Activated T-cell treated with anti-CD3 and anti-CD28 coated beads, Interleukin-2, amount 50 U/mL, for 1 hour (primary cell): Measurements from ENCODE around the gene FCRLA.
"Not testable (repeated sequence)": the region's sequence is repeated elsewhere in the genome, so short reads cannot be mapped to it uniquely, and the experiment has no call there.

Experiments
- DNase-seq: peaks from one replicate; pipeline ENCODE4 v3.0.0-alpha.2; 2020

The FCRLA gene

DNA sequence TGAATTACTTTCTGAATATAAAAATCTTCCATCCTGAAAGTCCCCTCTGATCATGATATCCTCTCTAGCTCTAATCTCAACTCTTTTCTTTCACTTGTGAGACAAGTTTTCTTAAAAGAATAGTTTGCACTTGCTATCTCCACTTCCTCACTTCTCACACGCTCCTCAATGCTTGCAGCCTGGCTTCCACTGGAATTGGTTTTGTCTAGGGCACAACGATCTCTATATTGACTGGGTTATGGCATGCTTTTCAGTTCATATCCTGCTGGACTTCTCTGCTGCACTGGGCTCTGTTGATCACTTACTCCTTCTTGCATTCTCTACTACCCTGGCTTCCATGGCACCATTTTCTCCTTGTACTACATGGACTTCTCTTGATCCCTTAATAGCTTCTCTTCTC lies 474 bp downstream of the FCRLA start:
- DNase-seq = no peak

DNA sequence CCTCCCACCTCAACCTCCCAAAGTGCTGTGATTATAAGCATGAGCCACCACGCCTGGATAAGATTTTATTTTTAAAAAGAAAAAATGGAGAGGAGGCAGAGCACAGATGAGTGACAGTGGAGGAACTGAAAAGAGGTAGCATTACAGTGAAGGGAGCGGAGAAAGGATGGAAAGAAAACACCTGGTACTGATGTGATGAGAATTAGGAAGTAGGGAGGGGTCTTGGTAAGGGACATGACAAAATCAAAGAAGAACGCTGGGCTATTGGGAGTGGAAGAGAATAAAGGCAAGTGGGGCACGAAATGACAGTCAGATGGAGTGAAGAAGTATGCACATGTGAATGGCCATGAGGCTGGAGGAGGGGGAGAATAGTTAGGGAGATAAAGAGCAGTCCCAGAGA lies 2.3 kb downstream of the FCRLA start:
- no peak for DNase-seq

- DNase-seq = no peak
Observed at GRCh38 chr1:161710560-161710959, 3.5 kb downstream of the FCRLA start.

GRCh38 chr1:161718559-161719324 lies 11.7 kb downstream of the FCRLA start:
- no peak for DNase-seq

DNA sequence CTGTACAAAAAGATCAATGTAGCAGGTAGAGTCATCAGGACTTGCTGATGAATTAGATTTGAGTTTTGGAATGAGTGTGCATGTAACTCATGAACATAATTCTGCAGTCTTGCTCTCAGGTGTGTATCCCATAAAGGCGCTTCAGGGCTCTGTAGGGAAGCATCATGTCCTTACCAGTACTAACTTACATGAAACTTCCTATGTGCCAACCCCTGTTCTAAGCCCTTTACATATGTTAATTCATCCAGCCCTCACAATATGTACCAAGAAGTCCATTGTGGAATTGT lies 12.2 kb downstream of the FCRLA start:
- no peak for DNase-seq

- DNase-seq = no peak
Observed at GRCh38 chr1:161720422-161720821, 13.4 kb downstream of the FCRLA start.

DNA sequence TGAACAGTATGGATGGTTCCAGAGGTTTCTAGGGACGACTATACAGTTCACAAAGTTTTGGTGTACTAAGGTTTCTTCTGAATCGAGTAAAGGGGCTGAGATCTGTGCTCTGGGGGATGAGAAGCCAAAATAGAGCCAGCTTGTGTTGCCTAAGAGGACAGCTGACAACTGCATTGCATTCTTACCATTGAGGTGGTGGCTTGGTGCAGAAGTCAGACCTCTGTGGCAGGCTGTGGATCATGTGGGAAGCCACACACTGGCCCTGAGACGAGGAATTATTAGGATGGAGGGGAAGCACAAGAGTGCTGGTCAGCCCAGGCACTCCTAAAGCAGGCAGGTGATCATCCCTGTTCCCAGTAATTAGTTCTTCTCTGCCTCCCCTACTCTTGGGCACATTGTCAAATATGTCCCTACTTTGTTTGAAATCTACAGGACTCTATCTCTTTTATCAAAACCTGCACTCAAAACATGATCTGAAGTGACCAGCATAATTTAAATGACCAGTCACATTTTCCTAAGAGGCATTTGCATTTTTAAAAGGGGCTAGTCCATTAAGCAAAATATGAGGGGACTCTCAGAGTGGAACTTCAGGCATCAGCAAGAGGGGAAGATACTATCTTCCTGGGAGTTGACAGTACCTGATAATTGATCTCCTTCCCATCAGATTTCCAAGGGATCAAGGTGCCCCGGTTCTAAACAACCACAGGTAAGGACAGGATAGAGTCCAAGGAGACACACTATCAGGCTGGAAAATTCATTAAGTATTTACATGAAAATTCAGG lies 14.1 kb downstream of the FCRLA start, which contains the start of gene FCRLB:
Gene FCRLB, plus strand, starts transcription at position 589 of the 782 bp plus-strand sequence. CDS start 1,129 bp downstream, outside the sequence.
- DNase-seq = no peak

DNA sequence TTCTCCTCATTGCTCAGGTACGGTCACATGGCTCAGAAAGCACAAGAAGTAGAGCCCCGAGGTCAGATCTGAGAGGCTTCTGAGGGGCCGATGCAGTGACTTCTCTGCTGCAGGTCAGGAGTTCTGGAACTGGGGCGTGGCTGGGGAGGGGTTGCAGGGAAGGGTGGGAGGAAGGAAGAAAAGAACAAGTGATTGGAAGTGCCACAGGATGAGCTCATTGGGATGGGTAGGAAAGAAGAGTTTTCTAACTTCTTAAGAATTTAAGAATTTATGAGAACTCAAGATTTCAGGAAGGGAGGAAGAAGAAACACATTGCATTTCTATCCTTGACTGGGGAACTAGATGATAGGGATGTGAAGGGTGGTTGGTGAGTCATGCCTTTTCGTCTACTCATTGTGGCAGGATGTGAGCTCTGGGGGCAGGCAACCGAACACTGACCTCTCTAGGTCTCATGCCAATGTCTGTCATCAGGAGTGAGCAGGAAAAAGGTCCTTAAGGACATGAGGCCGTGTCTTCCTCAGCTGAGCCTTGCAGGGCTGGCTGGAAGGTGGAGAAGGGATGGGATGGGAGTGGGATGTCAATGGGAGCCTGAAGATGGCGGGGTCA lies 14.8 kb downstream of the FCRLA start:
- DNase-seq = no peak

DNA sequence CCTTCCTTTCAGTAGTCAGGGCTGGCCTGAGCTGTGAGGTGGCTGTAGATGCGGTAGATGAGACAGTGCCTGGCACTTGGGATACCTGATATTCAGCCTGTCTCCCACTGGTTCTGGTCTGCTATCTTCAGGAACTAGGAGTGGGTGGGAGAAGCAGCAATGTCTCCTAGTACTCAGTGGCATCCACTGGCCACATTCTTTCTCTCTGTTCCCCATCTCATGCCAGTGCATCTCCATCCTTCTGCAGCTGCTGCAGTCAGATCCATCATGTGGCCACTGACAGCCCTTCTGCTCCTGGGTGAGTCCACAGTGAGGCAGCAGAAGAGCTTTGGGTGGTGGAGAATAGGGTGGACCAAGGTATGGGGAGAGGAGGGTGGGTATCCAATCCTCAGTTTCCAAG lies 15.4 kb downstream of the FCRLA start:
- DNase-seq = no peak

GRCh38 chr1:161723459-161724141 lies 16.6 kb downstream of the FCRLA start:
- DNase-seq = no peak

- not testable (repeated sequence) for DNase-seq
Observed at GRCh38 chr1:161725258-161725907, 18.4 kb downstream of the FCRLA start.

- DNase-seq = peak; percentile 56
Observed at GRCh38 chr1:161725908-161726472, 19.0 kb downstream of the FCRLA start.

DNA sequence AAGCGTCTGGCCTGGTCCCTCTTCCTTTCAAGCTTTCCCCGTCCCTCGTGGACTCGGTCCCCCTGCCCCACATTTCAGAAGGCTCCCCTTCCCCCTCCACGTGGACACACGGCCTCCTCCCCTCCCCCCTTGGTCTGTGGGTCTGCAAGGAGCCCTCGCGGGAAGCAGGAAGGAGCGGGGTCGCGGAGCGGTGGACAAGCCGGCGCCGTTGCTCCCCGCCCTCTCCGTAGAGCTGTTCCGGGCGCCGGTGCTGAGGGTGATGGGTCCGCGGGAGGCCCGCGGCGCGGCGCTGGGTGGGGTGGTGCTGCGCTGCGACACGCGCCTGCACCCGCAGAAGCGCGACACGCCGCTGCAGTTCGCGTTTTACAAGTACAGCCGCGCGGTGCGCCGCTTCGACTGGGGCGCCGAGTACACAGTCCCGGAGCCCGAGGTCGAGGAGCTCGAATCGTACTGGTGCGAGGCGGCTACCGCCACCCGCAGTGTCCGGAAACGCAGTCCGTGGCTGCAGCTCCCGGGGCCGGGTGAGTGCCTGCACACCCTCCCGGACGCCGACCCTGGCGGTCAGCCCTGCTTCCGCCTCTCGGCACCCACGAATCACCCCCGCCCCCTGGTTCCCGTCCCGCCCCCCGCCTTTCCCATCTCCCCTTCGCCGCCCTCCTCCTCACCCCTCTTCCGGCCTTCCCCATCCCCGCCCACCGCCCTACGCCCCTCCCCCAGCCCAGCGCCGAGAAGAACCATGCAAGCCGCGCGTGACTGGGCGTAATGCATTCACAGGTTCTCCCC lies 19.6 kb downstream of the FCRLA start:
- DNase-seq = peak; percentile 73

GRCh38 chr1:161727256-161727924 lies 20.4 kb downstream of the FCRLA start:
- no peak for DNase-seq

- no peak for DNase-seq
Observed at GRCh38 chr1:161728376-161729226, 21.6 kb downstream of the FCRLA start.

GRCh38 chr1:161730050-161730564 lies 23.1 kb downstream of the FCRLA start:
- DNase-seq = peak; percentile 29

DNA sequence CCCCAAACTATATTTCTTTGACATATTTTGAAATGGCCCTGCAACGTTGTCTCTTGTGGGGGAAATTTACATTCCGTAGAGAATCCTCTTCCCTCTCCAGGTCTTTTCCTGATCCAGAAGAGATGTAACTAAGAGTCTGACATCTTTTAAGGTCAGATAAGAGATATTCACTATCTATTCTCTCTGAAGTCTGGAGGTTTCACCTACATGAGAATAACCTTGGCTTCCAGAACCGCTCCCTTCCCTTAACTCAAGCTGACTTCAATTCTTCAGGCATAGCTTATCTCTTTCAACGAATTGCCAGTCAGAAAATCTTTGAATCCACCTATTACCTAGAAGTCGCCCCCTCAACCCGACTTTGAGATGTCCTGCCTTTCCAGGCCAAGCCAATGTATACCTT lies 24.2 kb downstream of the FCRLA start:
- no peak for DNase-seq

GRCh38 chr1:161731981-161732718 lies 25.1 kb downstream of the FCRLA start:
- DNase-seq = no peak

DNA sequence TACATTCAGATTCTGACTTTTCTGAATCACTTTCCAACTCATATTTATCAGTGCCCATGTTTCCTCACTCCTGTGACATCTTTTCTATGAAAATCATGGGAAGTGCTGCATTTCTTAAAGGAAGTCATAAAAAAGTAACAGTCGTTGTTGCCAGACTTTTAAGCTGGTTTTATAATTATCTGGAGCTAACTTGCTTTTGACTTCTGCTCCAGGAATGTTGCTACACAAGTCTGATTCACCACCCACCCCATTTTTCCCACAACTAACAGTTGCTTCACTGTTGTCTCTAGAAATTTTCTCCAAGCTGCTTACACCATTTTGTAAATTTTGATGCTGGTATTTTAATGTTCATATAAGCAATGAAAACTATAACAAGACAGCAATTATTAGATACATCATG lies 26.5 kb downstream of the FCRLA start:
- DNase-seq = no peak
